ENCODE measurements around the gene PKD1. TPM values are rescaled to one million over a fixed set of nuclear protein-coding genes. Genes with fewer than 3 reads are reported as not detected.

The PKD1 gene
- total RNA-seq, 1 experiment from 2014 or later: 102 TPM

GRCh38 chr16:2152695-2153506, 17.2 kb upstream of the PKD1 start:
- no peak for ATAC-seq
- H3K4me3 Mint-ChIP-seq: peak overlapping the region; percentile 97
- H3K36me3 Mint-ChIP-seq: peaks cover 35% of the 10 kb centered on the region
- CTCF ChIA-PET: interaction anchor here (0.8 to 5.7 kb wide), 5 partner anchors 12 to 149 kb away, joined by 3 to 43 read pairs (median 4); no protein-coding TSS in a partner anchor
- POLR2A ChIA-PET: interaction anchor here (0.6 to 1.7 kb wide), 6 partner anchors 13 to 192 kb away, joined by 3 to 7 read pairs (median 4); no protein-coding TSS in a partner anchor
- H3K27me3 Mint-ChIP-seq (ENCODE audit: low read depth): no peaks in the 10 kb centered on the region; the same call in 1 of the 2 replicates
- H3K27ac Mint-ChIP-seq: peak overlapping the region; percentile 88
- H3K9me3 Mint-ChIP-seq: no peaks in the 10 kb centered on the region
- peaks cover 48% of the 10 kb centered on the region for H3K4me1 Mint-ChIP-seq
- DNase-seq (ENCODE audit: low spot score): no peak
- TF ChIP-seq FOXP4 (CRISPR knock-in tag; IDR thresholded peaks at IDR 0.05) (peak; percentile 66; the same call in 1 of the 2 replicates), ATF6 (CRISPR knock-in tag; IDR thresholded peaks at IDR 0.05) (no peak), ZSCAN18 (CRISPR knock-in tag; IDR thresholded peaks at IDR 0.05) (no peak), MXD4 (CRISPR knock-in tag; IDR thresholded peaks at IDR 0.05; ENCODE audit: borderline replicate concordance) (no peak), ESRRA (CRISPR knock-in tag; IDR thresholded peaks at IDR 0.05; ENCODE audit: borderline replicate concordance) (no peak; the same call in 1 of the 2 replicates), ARID4B (CRISPR knock-in tag; IDR thresholded peaks at IDR 0.05; ENCODE audit: borderline replicate concordance) (peak; percentile 85; the same call in 1 of the 2 replicates), PRRX2 (CRISPR knock-in tag; IDR thresholded peaks at IDR 0.05) (peak; percentile 64; the same call in 1 of the 2 replicates), ZNF121 (CRISPR knock-in tag; IDR thresholded peaks at IDR 0.05) (peak; percentile 12; the same call in 1 of the 2 replicates), NR3C1 (CRISPR knock-in tag; conservative IDR thresholded peaks at IDR 0.05; ENCODE audit: low read depth) (no peak), ERG (CRISPR knock-in tag; IDR thresholded peaks at IDR 0.05) (peak; percentile 74; the same call in 1 of the 2 replicates), ZNF263 (CRISPR knock-in tag; IDR thresholded peaks at IDR 0.05; ENCODE audit: low read depth) (peak; percentile 18; the same call in 1 of the 2 replicates), ZNF317 (CRISPR knock-in tag; IDR thresholded peaks at IDR 0.05; ENCODE audit: borderline replicate concordance, low read depth) (0 out of 2 replicates have a peak, but pooled peaks have one; percentile 6), MAX (CRISPR knock-in tag; IDR thresholded peaks at IDR 0.05) (no peak; the same call in 1 of the 2 replicates), AR (CRISPR knock-in tag; IDR thresholded peaks at IDR 0.05) (peak; percentile 81), FOXJ3 (CRISPR knock-in tag; IDR thresholded peaks at IDR 0.05; ENCODE audit: borderline replicate concordance) (no peak), USF1 (CRISPR knock-in tag; IDR thresholded peaks at IDR 0.05) (peak; percentile 59; the same call in 1 of the 2 replicates), HMGXB4 (CRISPR knock-in tag; IDR thresholded peaks at IDR 0.05) (0 out of 2 replicates have a peak, but pooled peaks have one; percentile 6)
